ENCODE results near the gene ASGR2.

The ASGR2 gene

GRCh38 chr17:7060165-7060891, 54.3 kb downstream of the ASGR2 start:
- no peak for DNase-seq

GRCh38 chr17:7058831-7059447, 55.7 kb downstream of the ASGR2 start:
- no peak for DNase-seq

DNA sequence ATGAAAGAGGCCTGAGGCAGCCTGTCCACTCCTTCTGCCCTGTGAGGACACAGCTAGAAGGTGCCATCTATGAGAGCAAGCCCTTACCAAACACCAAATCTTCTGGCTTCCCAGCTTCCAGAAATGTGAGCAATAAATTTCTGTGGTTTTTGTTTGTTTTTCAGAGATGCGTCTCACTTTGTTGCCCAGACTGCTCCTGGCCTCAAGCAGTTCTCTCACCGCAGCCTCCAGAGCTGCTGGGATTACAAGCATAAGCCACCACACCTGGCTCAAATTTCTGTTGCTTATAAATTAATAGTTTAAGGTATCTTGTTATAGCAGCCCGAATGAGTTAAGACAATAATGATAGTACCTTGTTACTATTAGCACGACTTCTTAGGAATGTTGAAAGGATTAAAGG, 58.2 kb downstream of the ASGR2 start:
- no peak for DNase-seq
